NCI-H128 (cell line): Measurements from ENCODE around the gene GYPE.
"Not testable (repeated sequence)": the region's sequence is repeated elsewhere in the genome, so short reads cannot be mapped to it uniquely, and the experiment has no call there.

Experiments used
- DNase-seq: peaks from one replicate; lab custom pipeline; 2025; ENCODE audit not compliant: unreplicated experiment; lab: John Stamatoyannopoulos, UW

Gene GYPE

DNA sequence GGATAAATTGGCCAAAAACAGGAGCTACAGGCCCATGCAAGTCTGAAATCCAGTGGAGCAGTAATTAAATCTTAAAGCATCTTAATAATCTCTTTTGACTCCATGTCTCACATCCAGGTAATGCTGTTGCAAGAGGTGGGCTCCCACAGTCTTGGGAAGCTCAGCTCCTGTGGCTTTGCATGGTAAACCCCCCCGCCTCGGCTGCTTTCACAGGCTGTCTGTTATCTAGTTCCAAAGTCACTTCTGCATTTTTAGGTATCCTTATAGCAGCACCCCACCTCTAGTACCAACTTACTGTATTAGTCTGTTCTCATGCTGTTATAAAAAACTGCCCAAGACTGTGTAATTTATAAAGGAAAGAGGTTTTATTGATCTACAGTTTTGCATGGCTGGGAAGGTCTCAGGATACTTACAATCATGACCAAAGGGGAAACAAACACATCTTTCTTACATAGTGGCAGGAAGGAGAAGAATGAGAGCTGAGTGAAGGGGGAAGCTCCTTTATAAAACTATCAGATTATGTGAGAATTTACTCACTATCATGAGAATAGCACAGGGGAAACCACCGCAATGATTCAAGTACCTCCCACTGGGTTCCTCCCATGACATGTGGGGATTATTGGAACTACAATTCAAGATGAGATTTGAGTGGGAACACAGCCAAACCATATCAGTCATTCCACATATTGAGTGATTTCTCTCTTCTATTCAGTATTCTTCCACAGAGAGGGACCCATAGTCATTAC, 34.7 kb downstream of the GYPE start:
- not testable (repeated sequence) for DNase-seq

DNA sequence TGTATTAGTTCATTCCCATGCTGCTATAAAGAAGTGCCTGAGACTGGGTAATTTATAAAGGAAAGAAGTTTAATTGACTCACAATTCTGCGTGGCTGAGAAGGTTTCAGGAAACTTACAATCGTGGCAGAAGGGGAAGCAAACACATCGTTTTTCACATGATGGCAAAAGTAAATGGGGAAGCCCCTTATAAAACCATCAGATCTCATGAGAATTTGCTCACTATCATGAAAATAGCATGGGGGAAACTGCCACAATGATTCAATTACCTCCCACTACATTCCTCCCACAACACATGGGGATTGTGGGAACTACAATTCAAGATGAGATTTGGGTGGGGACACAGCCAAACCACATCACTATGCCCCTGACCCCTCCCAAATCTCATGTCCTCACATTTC, 35.4 kb downstream of the GYPE start:
- DNase-seq: not testable (repeated sequence)

DNA sequence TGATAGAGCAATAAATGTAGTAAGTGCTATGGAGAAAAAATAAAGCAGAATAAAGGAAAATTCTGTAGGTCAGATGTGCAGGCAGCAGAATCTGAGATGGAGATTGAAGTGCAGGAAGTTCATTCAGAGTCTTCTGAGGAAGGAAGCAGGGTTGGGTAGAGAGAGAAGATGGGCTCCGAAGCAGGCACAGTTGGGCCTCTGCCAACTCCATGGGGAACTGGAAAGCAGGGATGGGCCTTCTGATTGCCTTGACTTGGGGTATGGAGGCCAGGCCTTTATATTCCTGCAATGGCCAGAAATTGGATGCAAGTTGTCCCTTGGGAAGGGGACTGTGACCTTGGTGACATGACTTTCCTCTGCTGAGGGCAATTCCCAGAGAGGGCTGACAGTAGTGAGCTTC, 42.6 kb downstream of the GYPE start:
- DNase-seq: not testable (repeated sequence)

DNA sequence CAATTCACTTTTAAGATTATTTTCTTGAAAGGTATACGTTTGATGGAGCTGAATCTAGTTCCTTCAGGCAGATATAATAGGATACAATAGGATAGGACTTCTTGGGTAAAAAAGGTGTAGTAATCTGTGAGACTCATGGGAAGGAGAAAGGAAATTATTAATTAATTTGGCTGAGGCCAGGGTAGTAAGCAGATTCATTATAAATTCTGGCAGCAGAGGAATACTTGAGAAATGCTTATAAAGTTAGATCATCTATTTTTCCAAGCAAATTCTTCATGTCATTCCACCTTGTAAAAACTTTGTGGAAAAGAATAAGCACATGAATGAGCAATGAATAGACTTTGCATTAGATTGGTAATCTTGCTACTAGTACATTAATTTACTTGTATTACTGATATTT, 46.9 kb downstream of the GYPE start:
- no peak for DNase-seq

DNA sequence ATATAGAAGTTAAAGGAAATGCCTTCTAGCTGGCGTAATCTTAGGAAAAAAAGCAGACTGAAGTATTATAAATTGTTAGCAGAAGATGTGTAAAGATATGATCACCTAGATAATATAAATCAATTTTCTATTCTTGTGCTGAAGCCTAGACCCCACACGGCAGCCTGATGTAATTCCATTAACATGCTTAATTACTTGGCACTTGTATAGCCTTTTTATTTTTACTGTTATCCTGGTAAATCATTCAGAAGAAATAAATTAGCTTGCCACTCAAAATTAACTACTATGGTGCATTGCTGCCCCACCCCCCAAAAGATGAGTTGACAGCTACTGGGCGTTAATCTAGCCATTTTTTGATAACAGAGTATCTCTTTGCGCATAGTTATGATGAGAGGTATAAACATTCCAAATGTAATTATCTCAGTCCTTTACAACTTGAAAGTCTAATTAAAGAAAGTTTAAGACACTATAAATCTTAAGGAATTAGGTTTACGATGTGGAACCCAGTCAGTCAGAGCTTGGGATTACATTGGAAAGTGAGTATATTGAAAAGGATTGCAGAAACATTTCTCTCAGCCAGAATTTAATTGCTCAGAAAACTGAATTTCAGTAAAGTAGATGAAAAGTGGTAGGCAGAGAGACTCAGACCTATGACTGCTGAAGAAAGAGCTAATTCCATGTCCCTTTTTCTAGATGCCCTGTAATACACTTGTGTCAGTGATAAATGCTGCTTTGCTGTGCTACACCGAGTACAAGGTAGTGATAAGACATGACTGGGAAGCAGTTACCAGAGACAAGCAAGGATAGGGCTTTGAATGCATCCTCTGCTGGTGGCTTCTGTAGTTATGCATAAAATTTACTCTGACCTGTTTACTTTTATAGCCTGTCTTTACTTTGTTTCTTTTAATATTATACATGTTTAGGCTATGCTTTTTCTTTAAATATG, 47.7 kb downstream of the GYPE start:
- not testable (repeated sequence) for DNase-seq

DNA sequence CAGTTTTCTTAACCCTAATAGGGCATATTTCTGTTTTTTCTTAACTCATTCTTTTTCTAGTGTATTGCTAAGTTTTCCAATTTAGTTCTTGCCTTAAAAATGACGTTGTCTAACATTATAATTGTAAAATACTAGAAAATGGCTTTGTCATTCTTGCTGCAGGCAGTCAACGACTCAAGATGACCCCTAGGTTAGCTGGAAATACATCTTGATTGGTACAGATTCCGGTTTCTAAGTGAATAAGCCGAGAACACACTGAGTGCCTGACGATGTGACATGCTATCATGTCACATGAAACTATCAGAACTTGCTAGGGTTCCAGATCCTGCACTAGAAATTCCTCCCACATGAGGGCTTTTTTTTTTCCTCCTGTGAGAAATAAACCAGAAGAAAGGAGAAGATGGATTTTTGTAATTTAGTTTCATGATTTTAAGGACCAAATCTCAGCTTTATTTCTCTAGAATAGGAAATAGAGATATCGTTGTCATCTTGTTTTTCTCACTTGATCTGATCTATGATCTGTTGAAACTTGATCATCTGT, 49.3 kb downstream of the GYPE start:
- not testable (repeated sequence) for DNase-seq

DNA sequence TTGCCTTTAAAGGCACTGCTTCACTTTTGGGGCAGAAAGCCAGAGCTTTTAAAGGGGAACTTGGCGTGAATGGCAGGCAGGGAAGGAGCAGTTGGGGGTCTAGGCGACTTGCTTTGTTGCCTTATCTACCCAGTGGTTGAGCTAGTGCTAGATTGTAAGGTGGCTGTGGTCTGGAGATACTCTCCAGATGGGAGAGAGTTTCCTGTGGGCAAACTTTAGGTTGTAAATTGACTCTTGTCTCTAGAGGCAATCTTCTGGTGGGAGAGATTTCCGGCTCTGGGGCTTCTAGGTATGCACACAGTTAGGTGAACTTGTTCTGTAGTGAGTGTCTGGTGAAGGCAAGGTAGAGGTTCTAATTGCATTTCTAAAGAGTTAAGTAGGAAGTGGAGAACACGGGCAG, 50.7 kb downstream of the GYPE start:
- not testable (repeated sequence) for DNase-seq

DNA sequence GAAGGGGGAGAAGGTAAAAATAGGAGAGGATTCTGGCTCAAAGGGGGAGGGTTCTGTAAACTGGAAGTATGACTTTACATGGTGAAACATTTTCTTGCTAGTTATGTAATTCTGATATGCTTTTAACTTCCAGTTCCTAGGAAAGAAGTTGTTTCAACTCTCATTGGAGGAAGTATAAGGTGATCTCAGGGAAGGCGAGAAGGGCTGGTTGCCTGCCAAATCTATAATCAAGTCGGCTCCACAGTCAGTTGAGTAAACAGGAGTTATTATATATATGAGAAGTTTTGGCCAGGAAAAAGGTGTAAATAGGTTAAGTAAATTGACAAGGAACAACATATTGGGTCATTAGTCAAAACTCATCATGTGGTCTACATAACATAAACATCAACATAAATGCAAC, 56.1 kb downstream of the GYPE start:
- DNase-seq: not testable (repeated sequence)

DNA sequence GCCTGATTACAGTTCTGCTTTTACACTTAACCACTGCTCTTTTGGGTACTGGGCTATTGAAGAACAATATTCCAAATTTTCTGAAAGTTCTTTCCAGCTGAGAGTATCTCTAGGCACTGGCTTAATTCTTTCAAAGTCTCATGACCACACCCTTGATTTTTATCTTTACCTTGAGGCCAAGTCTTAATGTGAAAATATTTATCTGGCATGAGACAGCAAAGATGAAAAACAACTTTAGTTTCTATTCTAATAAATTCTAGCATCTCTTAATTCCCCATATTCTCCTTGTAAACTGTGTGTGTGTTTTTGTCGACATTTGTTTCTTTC, 61.9 kb downstream of the GYPE start:
- not testable (repeated sequence) for DNase-seq

DNA sequence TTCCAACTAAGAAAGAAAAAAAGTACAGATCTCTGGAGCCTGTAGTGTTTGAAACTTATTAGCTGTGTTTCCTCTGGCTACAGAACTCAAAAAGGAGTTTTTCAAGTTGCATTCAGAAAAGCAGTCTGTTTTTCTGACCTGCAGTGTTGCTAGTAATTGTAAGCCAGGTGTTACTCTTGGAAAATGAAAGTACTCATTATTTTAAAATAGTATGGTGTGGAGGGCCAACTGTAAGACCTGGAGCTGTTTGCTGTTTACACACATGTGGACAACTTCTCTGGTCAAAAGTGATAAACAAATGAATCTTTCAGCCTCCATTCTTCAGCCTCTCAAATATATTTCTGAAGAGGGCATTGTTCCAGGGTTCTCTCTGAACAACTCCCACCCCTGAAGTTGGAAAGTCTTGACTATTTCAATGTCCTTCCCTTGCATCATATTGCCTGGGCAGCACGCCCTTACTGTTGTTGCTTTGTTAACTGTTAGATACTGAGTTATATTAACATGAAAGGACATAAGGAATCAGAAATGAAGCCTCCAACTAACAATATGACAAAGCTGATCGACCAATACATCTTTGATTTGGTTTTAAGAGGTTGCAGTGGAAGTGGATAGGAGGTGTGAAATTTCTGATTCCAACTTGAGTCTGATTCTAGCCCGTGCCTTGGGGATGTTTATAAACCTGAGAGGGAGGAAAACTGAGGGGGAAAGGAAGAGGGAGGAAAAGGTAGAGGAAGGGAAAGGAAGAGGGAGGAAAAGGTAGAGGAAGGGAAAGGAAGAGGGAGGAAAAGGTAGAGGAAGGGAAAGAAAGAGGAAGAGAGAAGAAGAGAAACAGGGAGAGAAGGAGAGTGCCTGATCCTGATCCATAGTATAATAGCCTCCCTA, 62.5 kb downstream of the GYPE start:
- DNase-seq: not testable (repeated sequence)

DNA sequence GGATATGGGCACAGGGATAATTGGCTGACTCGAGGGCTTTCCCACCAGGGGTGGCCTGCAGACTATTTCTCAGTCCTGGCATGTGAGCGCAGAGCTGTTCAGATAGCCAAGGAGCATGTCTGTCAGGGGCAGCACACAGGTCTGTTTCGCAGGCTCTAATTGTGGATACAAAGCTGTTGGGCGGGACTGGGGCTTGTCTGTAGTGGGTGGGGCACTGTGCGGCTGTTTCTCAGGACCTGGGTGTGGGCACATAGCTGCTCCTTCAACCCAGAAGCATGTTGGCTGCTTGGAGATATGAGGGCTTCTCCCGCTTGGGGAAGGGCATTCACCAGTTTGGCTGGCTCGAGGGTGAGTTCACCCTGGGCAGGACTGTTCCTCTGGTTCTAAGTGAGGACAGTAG, 65.9 kb downstream of the GYPE start:
- DNase-seq: not testable (repeated sequence)

DNA sequence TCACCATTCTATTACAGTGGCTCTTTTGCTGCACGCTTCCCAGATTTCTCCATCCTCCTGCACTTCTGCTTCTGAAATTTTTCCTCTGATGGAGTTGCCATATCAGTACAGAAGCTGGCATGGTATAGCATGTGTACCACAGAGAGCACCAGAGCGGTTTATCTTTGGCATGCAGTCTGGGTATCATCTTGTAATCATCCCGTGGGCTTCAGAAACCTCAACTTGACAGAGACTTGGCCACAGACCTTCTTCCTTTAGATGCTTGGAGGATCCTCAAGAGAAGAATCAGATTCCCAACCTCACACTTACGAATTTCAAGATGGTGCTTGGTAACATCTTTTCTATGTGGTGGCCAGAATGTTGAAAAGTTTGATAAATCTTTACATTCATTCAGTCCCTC, 71.2 kb downstream of the GYPE start:
- DNase-seq: not testable (repeated sequence)

DNA sequence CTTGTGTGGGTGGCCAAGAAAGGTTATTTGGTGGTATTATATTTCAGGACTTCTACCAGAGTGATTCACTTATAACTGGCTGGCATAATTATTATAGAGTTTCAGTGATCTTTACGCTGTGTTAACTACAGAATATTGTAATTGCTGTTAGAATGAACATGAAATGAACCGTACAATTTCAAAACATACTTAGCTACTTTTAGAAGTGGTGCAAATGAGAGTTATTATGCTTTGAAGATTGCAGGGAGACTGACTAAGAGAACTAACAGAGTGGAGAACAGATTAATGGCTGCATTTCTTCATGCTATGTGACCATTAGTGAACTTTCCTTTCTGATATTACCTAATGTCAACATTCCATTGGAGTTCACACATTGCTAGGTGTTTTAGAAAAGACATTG, 71.7 kb downstream of the GYPE start:
- not testable (repeated sequence) for DNase-seq

DNA sequence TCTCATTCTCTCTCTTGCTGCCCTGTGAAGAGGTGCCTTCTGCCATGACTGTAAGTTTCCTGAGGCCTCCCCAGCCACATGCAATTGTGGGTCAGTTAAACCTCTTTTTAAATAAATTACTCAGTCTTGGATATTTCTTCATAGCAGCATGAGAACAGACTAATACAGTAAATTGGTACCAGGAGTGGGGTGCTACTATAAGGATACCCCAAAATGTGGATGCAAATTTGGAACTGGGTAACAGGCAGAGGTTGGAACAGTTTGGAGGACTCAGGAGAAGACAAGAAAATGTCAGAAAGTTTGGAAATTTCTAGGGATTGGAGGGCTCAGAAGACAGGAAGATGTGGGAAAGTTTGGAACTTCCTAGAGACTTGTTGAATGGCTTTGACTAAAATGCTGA, 74.8 kb downstream of the GYPE start:
- DNase-seq: not testable (repeated sequence)

DNA sequence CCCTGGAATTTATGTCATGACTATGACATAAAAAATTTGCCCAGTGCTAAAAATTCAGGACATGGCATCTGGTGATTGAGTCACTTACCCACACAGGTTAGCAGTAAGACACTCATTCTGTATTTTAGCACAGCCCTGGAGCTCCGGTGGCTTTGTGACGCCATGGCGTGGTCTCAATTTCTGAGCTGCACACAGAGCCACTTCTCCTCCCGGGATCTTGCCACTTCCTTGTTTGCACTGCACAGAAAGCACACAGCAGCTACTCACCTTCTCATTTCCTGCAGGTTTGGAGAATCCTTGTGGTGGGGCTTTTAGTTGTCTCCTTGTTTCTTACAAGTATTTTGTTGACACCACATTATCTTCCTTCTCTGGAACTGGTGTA, 76.1 kb downstream of the GYPE start:
- DNase-seq: not testable (repeated sequence)
